GM12873 (cell line): ENCODE measurements around the gene ZNF740.

Source experiments
- CTCF ChIP-seq: IDR thresholded peaks from 2 replicates; pipeline ENCODE4 v1.5.1; 2012; ENCODE audit warnings: low read depth, mild to moderate bottlenecking, moderate library complexity, low read length, control low read depth; ENCODE audit not compliant: insufficient read depth; ENCODE audit errors: missing control alignments

The ZNF740 gene

GRCh38 chr12:53229454-53229853 is 48.9 kb downstream of the ZNF740 start:
- no peak for TF ChIP-seq CTCF

GRCh38 chr12:53230108-53230845 is 49.8 kb downstream of the ZNF740 start:
- no peak for TF ChIP-seq CTCF

- no peak for TF ChIP-seq CTCF
Observed at GRCh38 chr12:53231671-53231920, 51.1 kb downstream of the ZNF740 start.

GRCh38 chr12:53231921-53232645 is 51.6 kb downstream of the ZNF740 start, which contains the start of gene RARG:
TSS of gene RARG (minus strand) at chr12:53232209. CDS start at chr12:53227545, 4,664 bp downstream.
- peak; percentile 7 for TF ChIP-seq CTCF

- no peak for TF ChIP-seq CTCF
Observed at GRCh38 chr12:53232646-53233461, 52.3 kb downstream of the ZNF740 start.

- no peak for TF ChIP-seq CTCF
Observed at GRCh38 chr12:53233671-53234121, 53.2 kb downstream of the ZNF740 start.

- no peak for TF ChIP-seq CTCF
Observed at GRCh38 chr12:53234271-53234914, 53.9 kb downstream of the ZNF740 start.
